ENCODE data around the gene COL9A3. TPM values are rescaled to one million over a fixed set of nuclear protein-coding genes. Genes with fewer than 3 reads are reported as not detected.

The COL9A3 gene
- total and polyA plus RNA-seq, 2 of the 8 experiments (the other 6 are each of a cell fraction or from before 2014, with no cell fraction given) = 21.7 to 80.1 TPM

GRCh38 chr20:62874964-62875344, 58.1 kb downstream of the COL9A3 start:
- Histone ChIP-seq H3K4ac (replicated peaks; ENCODE audit: insufficient read length, low read depth, low read length) (no peak overlapping the region), H3K4me1 (replicated peaks in 1 of 4; ENCODE audit: control insufficient read depth in 3 of 4, insufficient read depth in 4 of 4, low read length in 3 of 4) (peaks cover 0 to 3% (median 0%) of the 10 kb centered on the region in 4 experiments; a peak in 3 of 7 replicates), H3K27me3 (replicated peaks in 1 of 4; ENCODE audit: control insufficient read depth in 3 of 4, extremely low read depth in 1 of 4, insufficient read depth in 3 of 4, low read length in 3 of 4) (no peaks in the 10 kb centered on the region), H3K79me1 (ENCODE audit: low read depth, low read length) (no peaks in the 10 kb centered on the region), H2BK15ac (ENCODE audit: low read length) (no peak overlapping the region), H4K8ac (ENCODE audit: extremely low read depth, insufficient read depth, low read length) (no peak overlapping the region), H2BK12ac (ENCODE audit: low read depth, low read length) (peak overlapping the region; percentile 80; the same call in 1 of the 2 replicates), H2AFZ (ENCODE audit: low read length) (no peak overlapping the region), H3K36me3 (ENCODE audit: control insufficient read depth in 2 of 4, insufficient read depth in 4 of 4, low read length in 3 of 4) (no peaks in the 10 kb centered on the region), H3K9me3 (ENCODE audit: insufficient read depth in 2 of 2, low read depth in 1 of 2, low read length in 1 of 2) (no peaks in the 10 kb centered on the region; a peak in 1 of 4 replicates), H3K18ac (ENCODE audit: extremely low read depth, low read length) (no peak overlapping the region), H3K9ac (replicated peaks in 1 of 4; ENCODE audit: extremely low read depth in 1 of 4, low read depth in 3 of 4, low read length in 3 of 4) (no peak overlapping the region), H3K14ac (ENCODE audit: insufficient read length) (no peak overlapping the region), H2BK120ac (replicated peaks; ENCODE audit: low read depth, low read length) (no peak overlapping the region), H3K4me3 (ENCODE audit: extremely low read depth in 1 of 4, insufficient read depth in 2 of 4, low read depth in 3 of 4, low read length in 4 of 4) (no peak overlapping the region), H3K23me2 (ENCODE audit: low read depth, low read length) (no peaks in the 10 kb centered on the region; the same call in 1 of the 2 replicates), H2AK5ac (ENCODE audit: low read depth, low read length) (0 out of 2 replicates have a peak overlapping the region, but pooled peaks have one; percentile 26), H4K5ac (ENCODE audit: insufficient read length, low read depth, low read length) (no peak overlapping the region), H3K4me2 (ENCODE audit: insufficient read depth in 1 of 2, low read depth in 2 of 2, low read length in 2 of 2) (no peak overlapping the region), H4K20me1 (replicated peaks in 1 of 2; ENCODE audit: control insufficient read depth in 1 of 2, insufficient read depth in 2 of 2, low read length in 2 of 2) (peaks cover 0 to 2% of the 10 kb centered on the region in 2 experiments), H2BK5ac (ENCODE audit: low read depth, low read length) (no peak overlapping the region), H3K23ac (ENCODE audit: insufficient read length) (no peak overlapping the region), H2BK20ac (ENCODE audit: low read length) (no peak overlapping the region), H3K56ac (replicated peaks; ENCODE audit: insufficient read length, low read depth, low read length) (no peak overlapping the region), H3K79me2 (ENCODE audit: control insufficient read depth in 1 of 2, insufficient read depth in 2 of 2, low read length in 2 of 2) (no peaks in the 10 kb centered on the region), H4K91ac (replicated peaks; ENCODE audit: insufficient read length, low read length) (no peak overlapping the region), H3K27ac (ENCODE audit: low read depth, low read length) (no peak overlapping the region)
- ChIA-PET POLR2A (ENCODE audit: partially characterized antibody) (interaction anchor here (0.6 to 4.1 kb wide), 10 partner anchors 11 to 176 kb away, joined by 3 to 35 read pairs (median 6); partner anchors contain the start of genes DIDO1 and TCFL5), CTCF (ENCODE audit: partially characterized antibody) (interaction anchor here (0.6 to 4.9 kb wide), 13 partner anchors 9 to 305 kb away, joined by 3 to 31 read pairs (median 4); no protein-coding TSS in a partner anchor)
- FAIRE-seq (no peak), DNase-seq (ENCODE audit: low read depth in 1 of 2, low spot score in 2 of 2) (no peak)
- WGBS, 2 experiments (ENCODE audit: extremely low coverage in 1 of 2, insufficient coverage in 1 of 2, insufficient read length in 1 of 2, insufficient replicate concordance in 2 of 2, low coverage in 1 of 2, low lambda C conversion rate in 2 of 2, missing lambda C conversion rate in 1 of 2) = 97% methylated on average over 3 of the region's 14 CpGs; no CpG with 5 or more reads in 1 of the 2 experiments
- TF ChIP-seq YY1 (IDR thresholded peaks at IDR 0.05; ENCODE audit: low read depth, low read length) = no peak
- no peak for TF ChIP-seq RAD21 (IDR thresholded peaks at IDR 0.05 in 1 of 2, conservative IDR thresholded peaks at IDR 0.05 in 1 of 2; ENCODE audit: low read depth in 2 of 2, low read length in 2 of 2)
- TF ChIP-seq SP2 (IDR thresholded peaks at IDR 0.05; ENCODE audit: low read length) = no peak
- no peak for TF ChIP-seq TEAD4 (IDR thresholded peaks at IDR 0.05; ENCODE audit: low read depth, low read length)
- TF ChIP-seq CTCF (IDR thresholded peaks at IDR 0.05; ENCODE audit: control extremely low read depth in 1 of 3, insufficient read depth in 1 of 3, low read depth in 1 of 3, low read length in 3 of 3) = no peak
- no peak for TF ChIP-seq EZH2 (IDR thresholded peaks at IDR 0.05; ENCODE audit: low read depth, low read length, severe bottlenecking)
- TF ChIP-seq SUZ12 (IDR thresholded peaks at IDR 0.05; ENCODE audit: low read length) = no peak
- TF ChIP-seq EGR1 (IDR thresholded peaks at IDR 0.05; ENCODE audit: borderline replicate concordance, low read depth, low read length) = no peak
- TF ChIP-seq SRF (IDR thresholded peaks at IDR 0.05; ENCODE audit: low read depth, low read length) = no peak

All from H1 (cell line).